Upper lobe of left lung (tissue), 6 donors: ENCODE results near the gene RFTN2. TPM values are rescaled to one million over a fixed set of nuclear protein-coding genes. Genes with fewer than 3 reads are reported as not detected.
"Not testable (repeated sequence)": the region's sequence is repeated elsewhere in the genome, so short reads cannot be mapped to it uniquely, and the experiment has no call there.

Experiments
- ATAC-seq, 2 donors: fragments of 200-7000 bp; cut with Tn5 transposase; one replicate each; pipeline ENCODE4 v1.9.1; 2022; ENCODE audit warnings: mild to moderate bottlenecking in 2 of 2, moderate library complexity in 2 of 2; ENCODE audit not compliant: low FRiP score in 2 of 2
- DNase-seq, 2 donors: peaks; one replicate each; pipeline ENCODE4 v3.0.0-alpha.2; 2019 to 2020
- H3K27ac ChIP-seq, 4 donors: fragments of 200-600 bp; sonication (generic); one replicate each; pipeline ENCODE4 v1.5.1; 2016 to 2019
- H3K27me3 ChIP-seq, 4 donors: fragments of 200-600 bp; sonication (generic); one replicate each; pipeline ENCODE4 v1.5.1; 2017 to 2019
- H3K36me3 ChIP-seq, 4 donors: fragments of 200-600 bp; sonication (generic); one replicate each; pipeline ENCODE4 v1.5.1; 2016 to 2019
- H3K4me1 ChIP-seq, 4 donors: fragments of 200-600 bp; sonication (generic); one replicate each; pipeline ENCODE4 v1.5.1; 2018 to 2019
- H3K4me3 ChIP-seq, 4 donors: fragments of 200-600 bp; sonication (generic); one replicate each; pipeline ENCODE4 v1.5.1; 2017 to 2019; ENCODE audit warnings: mild to moderate bottlenecking in 2 of 4, moderate library complexity in 1 of 4
- H3K9me3 ChIP-seq, 4 donors: fragments of 200-600 bp; sonication (generic); one replicate each; pipeline ENCODE4 v1.5.1; 2018 to 2019
- EP300 ChIP-seq, 4 donors: sonication (generic); formaldehyde crosslinking; IDR thresholded peaks; one replicate each; pipeline ENCODE4 v1.5.1; 2017; ENCODE audit warnings: antibody characterized with exemption in 4 of 4, control low read depth in 2 of 4
- POLR2A ChIP-seq, 4 donors: fragments of 450-650 bp; IDR thresholded peaks; one replicate each; pipeline ENCODE4 v1.5.1; 2016 to 2017; ENCODE audit warnings: antibody characterized with exemption in 4 of 4, mild to moderate bottlenecking in 2 of 4
- POLR2AphosphoS5 ChIP-seq, 2 donors: sonication (generic); formaldehyde crosslinking; IDR thresholded peaks; one replicate each; pipeline ENCODE4 v1.5.1; 2017; ENCODE audit warnings: antibody characterized with exemption in 2 of 2
- WGBS, 2 donors: methylation state at CpG; one replicate each; pipeline ENCODE4 v1.1.5; 2017 to 2018; 5-methylcytosine and 5-hydroxymethylcytosine counted together
- total RNA-seq, 6 donors: library from RNA; depleted of rRNA in 4 of 6; stranded (reverse); fragments of >200 nt in 4 of 6; gene quantifications; one replicate each; pipeline versions ENCODE4 v1.1.0 to v1.2.1, GENCODE V29; 2016 to 2021
- TF ChIP-seq, protein P1 (sequence below), 6 experiments: fragments of 450-650 bp in 4 of 6; fragments of 200-600 bp in 2 of 6; sonication (generic) in 2 of 6; IDR thresholded peaks; one replicate each; pipeline ENCODE4 v1.5.1; 2016 to 2019; ENCODE audit warnings: antibody characterized with exemption in 6 of 6
- donor health status: DM: no; HTN: no; CAD: no; lungs with moderate emphysema.
- donor health status: DM: no; HTN: yes; CAD: no; lungs with severe emphysema.

Gene RFTN2
- total RNA-seq, 6 donors from 2014 or later = 1.0 to 7.0 (median 2.8) TPM

DNA sequence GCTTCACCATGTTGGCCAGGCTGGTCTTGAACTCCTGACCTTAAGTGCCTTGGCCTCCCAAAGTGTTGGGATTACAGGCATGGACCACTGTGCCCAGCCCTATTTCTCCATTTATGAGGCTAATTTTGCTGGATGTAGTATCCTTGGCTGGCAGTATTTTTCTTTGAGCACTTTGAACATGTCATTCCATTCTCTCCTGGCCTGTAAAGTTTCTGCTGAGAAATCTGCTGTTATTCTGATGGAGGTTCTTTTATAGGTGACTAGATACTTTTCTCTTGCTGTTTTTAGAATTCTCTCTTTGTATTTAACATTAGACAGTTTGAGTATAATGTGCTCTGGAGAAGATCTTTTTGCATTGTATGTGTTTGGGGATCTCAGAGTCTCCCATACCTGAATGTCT is 9.1 kb downstream of the RFTN2 start:
- no peak overlapping the region for H3K27ac ChIP-seq
- H3K4me1 ChIP-seq = no peaks in the 10 kb centered on the region
- no peak overlapping the region for H3K4me3 ChIP-seq
- peaks cover 4 to 12% (median 7%) of the 10 kb centered on the region in 4 donors for H3K9me3 ChIP-seq
- H3K27me3 ChIP-seq = no peaks in the 10 kb centered on the region
- no peak for TF ChIP-seq POLR2A (IDR thresholded peaks at IDR 0.05)
- DNase-seq (no peak), ATAC-seq (no peak)
- no peaks in the 10 kb centered on the region for H3K36me3 ChIP-seq

DNA sequence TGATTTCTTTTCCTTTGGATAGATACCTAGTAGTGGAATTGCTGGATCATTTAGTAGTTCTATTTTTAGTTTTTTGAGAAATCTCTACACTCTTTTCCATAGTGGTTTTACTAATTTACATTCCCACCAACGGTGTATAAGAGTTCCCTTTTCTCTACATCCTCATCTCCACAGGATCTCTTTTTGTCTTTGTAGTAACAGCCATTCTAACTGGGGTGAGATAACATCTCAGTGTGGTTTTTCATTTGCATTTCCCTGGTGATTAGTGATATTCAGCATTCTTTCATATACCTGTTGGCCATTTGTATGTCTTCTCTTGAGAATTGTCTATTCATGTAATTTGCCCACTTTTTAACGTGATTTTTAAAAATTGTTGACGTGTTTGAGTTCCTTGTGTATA is 13.8 kb downstream of the RFTN2 start:
- ATAC-seq = no peak
- DNase-seq = no peak
- Histone ChIP-seq H3K4me3 (no peak overlapping the region), H3K9me3 (peaks cover 2 to 6% (median 5%) of the 10 kb centered on the region in 4 donors), H3K27ac (no peak overlapping the region), H3K36me3 (no peaks in the 10 kb centered on the region), H3K27me3 (no peaks in the 10 kb centered on the region), H3K4me1 (no peaks in the 10 kb centered on the region)
- 68 to 71% methylated on average over 3 of the region's 3 CpGs for WGBS, 2 donors
- TF ChIP-seq POLR2A (IDR thresholded peaks at IDR 0.05) = no peak
- no peak for TF ChIP-seq POLR2AphosphoS5 (IDR thresholded peaks at IDR 0.05)
- TF ChIP-seq, protein P1, sequence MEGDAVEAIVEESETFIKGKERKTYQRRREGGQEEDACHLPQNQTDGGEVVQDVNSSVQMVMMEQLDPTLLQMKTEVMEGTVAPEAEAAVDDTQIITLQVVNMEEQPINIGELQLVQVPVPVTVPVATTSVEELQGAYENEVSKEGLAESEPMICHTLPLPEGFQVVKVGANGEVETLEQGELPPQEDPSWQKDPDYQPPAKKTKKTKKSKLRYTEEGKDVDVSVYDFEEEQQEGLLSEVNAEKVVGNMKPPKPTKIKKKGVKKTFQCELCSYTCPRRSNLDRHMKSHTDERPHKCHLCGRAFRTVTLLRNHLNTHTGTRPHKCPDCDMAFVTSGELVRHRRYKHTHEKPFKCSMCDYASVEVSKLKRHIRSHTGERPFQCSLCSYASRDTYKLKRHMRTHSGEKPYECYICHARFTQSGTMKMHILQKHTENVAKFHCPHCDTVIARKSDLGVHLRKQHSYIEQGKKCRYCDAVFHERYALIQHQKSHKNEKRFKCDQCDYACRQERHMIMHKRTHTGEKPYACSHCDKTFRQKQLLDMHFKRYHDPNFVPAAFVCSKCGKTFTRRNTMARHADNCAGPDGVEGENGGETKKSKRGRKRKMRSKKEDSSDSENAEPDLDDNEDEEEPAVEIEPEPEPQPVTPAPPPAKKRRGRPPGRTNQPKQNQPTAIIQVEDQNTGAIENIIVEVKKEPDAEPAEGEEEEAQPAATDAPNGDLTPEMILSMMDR (IDR thresholded peaks at IDR 0.05) = no peak
- no peak for TF ChIP-seq EP300 (IDR thresholded peaks at IDR 0.05)

DNA sequence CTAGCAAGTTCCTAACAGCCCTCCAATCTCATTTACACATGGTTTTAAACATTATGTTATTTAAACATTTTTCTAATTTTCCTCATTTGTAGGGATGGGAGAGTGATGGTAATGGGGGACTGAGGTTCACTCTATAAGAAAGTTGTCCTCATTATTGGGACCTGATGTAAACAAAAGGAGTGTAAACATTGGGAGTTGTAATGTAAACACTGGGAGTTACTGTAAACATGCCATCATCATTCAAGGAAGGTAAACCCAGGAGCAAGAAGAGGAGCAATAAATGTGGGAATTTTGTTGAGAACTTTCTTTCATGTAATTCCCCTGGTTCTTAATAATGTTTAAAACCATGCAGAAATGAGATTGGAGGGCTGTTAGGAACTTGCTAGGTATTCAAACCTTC is 17.8 kb downstream of the RFTN2 start:
- no peak for DNase-seq
- no peak overlapping the region for H3K27ac ChIP-seq

DNA sequence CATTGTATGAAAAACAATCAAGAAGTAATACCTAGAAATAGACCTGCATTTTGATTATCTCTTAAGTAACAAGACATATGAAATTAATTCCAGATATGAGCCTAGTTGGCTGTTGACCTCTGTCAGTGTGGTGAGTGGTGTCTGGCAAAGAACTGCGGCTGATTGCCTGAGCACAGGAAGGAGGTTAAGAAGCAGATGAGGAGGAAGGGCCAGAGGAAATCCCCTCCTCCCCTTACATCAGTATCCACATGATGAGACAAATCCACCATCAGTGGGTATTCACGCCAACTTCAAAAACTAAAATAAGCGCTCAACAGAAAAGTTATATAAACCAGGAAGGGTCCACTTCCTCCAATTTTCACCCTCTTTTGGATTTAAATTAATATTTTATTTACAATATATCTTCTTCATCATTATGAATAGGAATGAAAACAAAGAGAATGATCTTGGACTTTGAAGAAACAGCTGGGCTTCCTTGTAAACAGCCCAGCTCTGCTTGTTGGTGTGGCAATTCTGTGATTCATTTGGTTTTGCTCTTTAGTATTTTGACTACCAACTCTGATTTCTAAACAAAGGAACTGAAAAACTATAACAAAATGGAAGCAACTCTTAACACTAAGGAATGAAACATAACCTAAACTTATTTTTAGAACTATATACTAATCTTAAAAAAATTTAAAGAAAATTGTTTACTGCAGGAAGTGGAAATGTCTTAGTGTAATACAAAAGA is 27.3 kb downstream of the RFTN2 start:
- Histone ChIP-seq H3K27ac (peak overlapping the region in 3 of 4 donors; percentile 4 to 71 (median 63)), H3K27me3 (no peaks in the 10 kb centered on the region), H3K4me3 (no peak overlapping the region), H3K4me1 (peaks cover 0 to 8% (median 3%) of the 10 kb centered on the region in 4 donors), H3K9me3 (no peaks in the 10 kb centered on the region), H3K36me3 (no peaks in the 10 kb centered on the region)
- DNase-seq (no peak), ATAC-seq (no peak)
- 61 to 64% methylated on average over 3 of the region's 3 CpGs for WGBS, 2 donors
- TF ChIP-seq POLR2A (IDR thresholded peaks at IDR 0.05) (no peak), POLR2AphosphoS5 (IDR thresholded peaks at IDR 0.05) (peak in 1 of 2 donors; percentile 31)

More for the DNA sequence above, 17.8 kb downstream of the RFTN2 start:
- ATAC-seq = no peak
- Histone ChIP-seq H3K4me3 (no peak overlapping the region), H3K9me3 (no peaks in the 10 kb centered on the region), H3K4me1 (no peaks in the 10 kb centered on the region), H3K36me3 (no peaks in the 10 kb centered on the region), H3K27me3 (no peaks in the 10 kb centered on the region)
- TF ChIP-seq POLR2A (IDR thresholded peaks at IDR 0.05) (no peak), POLR2AphosphoS5 (IDR thresholded peaks at IDR 0.05) (no peak), EP300 (IDR thresholded peaks at IDR 0.05) (no peak)

DNA sequence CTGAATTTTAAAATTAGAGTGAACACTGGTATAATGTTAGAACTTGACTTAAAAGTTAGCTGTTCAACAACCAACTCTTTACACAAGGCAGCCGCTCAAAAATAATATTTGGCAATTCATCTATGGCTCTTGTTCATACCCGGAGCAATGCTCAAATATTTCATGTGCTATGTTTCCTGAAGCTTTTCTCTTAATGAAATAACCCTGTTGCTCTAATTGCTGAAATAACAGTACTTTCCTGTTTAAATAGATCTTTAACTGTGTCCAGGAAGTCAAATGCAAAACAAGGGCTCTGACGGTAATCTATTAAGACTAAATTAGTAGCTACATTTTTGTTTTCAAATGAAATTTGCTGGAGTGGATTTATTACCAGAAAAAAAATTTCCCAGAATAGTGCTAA is 33.7 kb downstream of the RFTN2 start:
- DNase-seq (no peak), ATAC-seq (no peak)
- Histone ChIP-seq H3K27ac (no peak overlapping the region), H3K36me3 (no peaks in the 10 kb centered on the region), H3K9me3 (no peaks in the 10 kb centered on the region), H3K4me1 (peaks cover 0 to 6% (median 0%) of the 10 kb centered on the region in 4 donors), H3K27me3 (no peaks in the 10 kb centered on the region), H3K4me3 (no peak overlapping the region)
- whole genome bisulfite sequencing, 2 donors = 53 to 71% methylated on average over 3 of the region's 3 CpGs
- TF ChIP-seq EP300 (IDR thresholded peaks at IDR 0.05) (no peak), POLR2AphosphoS5 (IDR thresholded peaks at IDR 0.05) (no peak), POLR2A (IDR thresholded peaks at IDR 0.05) (no peak)
- TF ChIP-seq, protein P1 (IDR thresholded peaks at IDR 0.05) = no peak

DNA sequence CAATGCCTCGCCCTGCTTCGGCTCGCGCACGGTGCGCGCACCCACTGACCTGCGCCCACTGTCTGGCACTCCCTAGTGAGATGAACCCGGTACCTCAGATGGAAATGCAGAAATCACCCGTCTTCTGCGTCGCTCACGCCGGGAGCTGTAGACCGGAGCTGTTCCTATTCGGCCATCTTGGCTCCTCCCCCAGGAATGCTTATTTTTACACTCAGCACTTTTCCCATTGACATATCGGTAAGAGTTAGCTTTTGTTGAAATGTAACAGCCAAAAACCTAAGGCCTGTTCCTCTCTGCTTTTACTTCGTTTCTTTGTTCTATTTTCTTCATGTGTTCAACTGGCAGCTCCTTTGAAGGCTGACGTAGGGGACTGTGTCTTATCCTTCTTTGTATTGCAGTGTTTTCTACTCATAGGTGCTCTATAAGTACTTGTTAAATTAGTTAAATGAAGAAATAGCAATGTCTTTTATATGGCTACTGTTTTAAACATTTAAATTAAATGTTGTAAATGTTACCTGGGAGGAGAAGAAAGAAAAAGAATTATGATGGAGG is 34.7 kb downstream of the RFTN2 start:
- WGBS, 2 donors = 93 to 95% methylated on average over 12 to 17 of the region's 19 CpGs
- not testable (repeated sequence) for H3K27ac ChIP-seq, H3K4me3 ChIP-seq, DNase-seq, H3K4me1 ChIP-seq, H3K27me3 ChIP-seq, H3K9me3 ChIP-seq, ATAC-seq, H3K36me3 ChIP-seq
